Adrenal gland (tissue), 12 donors: ENCODE measurements around the gene CCNC. TPM values are rescaled to one million over a fixed set of nuclear protein-coding genes. Genes with fewer than 3 reads are reported as not detected.

ENCODE experiments used
- DNase-seq, 7 donors: peaks; one replicate each; pipeline ENCODE4 v3.0.0-alpha.2; 2019 to 2020
- H3K27ac ChIP-seq, 5 donors: fragments of 200-600 bp; sonication (generic) in 4 of 5; 1 replicate in 3 of 5; 2 replicates in 2 of 5; pipeline versions ENCODE4 v1.5.1 to v1.8.0; 2016 to 2020; ENCODE audit warnings: mild to moderate bottlenecking in 1 of 5
- H3K27me3 ChIP-seq: fragments of 200-600 bp; 2 replicates; pipeline ENCODE4 v1.8.0; 2021
- H3K36me3 ChIP-seq, 2 donors: fragments of 200-600 bp; replicated peaks in 1 of 2; 1 replicate in 1 of 2; 2 replicates in 1 of 2; pipeline versions ENCODE4 v1.5.1 to v1.8.0; 2018 to 2022
- H3K4me1 ChIP-seq, 2 donors: fragments of 200-600 bp; replicated peaks in 1 of 2; 1 replicate in 1 of 2; 2 replicates in 1 of 2; pipeline versions ENCODE4 v1.5.1 to v1.8.0; 2018 to 2021
- H3K4me3 ChIP-seq, 4 donors: fragments of 200-600 bp; sonication (generic) in 3 of 4; one replicate each; pipeline ENCODE4 v1.5.1; 2016 to 2018
- H3K9me3 ChIP-seq, 3 donors: fragments of 200-600 bp; sonication (generic) in 1 of 3; replicated peaks in 1 of 3; 1 replicate in 2 of 3; 2 replicates in 1 of 3; pipeline versions ENCODE4 v1.5.1 to v1.8.0; 2016 to 2021
- POLR2A ChIP-seq, 2 donors: fragments of 450-650 bp; IDR thresholded peaks; one replicate each; pipeline ENCODE4 v1.6.1; 2017; ENCODE audit warnings: antibody characterized with exemption in 2 of 2, mild to moderate bottlenecking in 2 of 2, moderate library complexity in 1 of 2
- WGBS, 4 donors: extraction: QIAGEN DNeasy Blood & Tissue Kit in 2 of 4; methylation state at CpG; one replicate each; pipeline versions ENCODE4 v1.1.5 to v1.1.7; 2013 to 2017; 5-methylcytosine and 5-hydroxymethylcytosine counted together
- intact Hi-C, 2 donors: fragments of 100-400 bp; cut with DNase I; formaldehyde crosslinking; loops; one replicate each; pipeline versions ENCODE4 v1.14.1 to v1.15.0; 2022 to 2023
- polyA plus RNA-seq, 3 donors: library from polyadenylated mRNA; stranded (reverse); fragments of 200-250 nt in 2 of 3; fragments of 350-450 nt in 1 of 3; fragmentation: Illumina TruSeq in 1 of 3; extraction: RNeasy Lipid Tissue Mini Kit (QIAGEN cat#74804) in 1 of 3; gene quantifications; one replicate each; pipeline ENCODE4 v1.2.3, GENCODE V29; 2013 to 2014
- total RNA-seq, 9 donors: library from RNA; depleted of rRNA in 4 of 9; stranded (reverse); fragments of >200 nt in 4 of 9; fragments of 120-200 nt in 1 of 9; fragmentation: NEBNext Ultra II Directional in 1 of 9; extraction: Animal tissue kit (Norgen Biotek cat#: 25700) in 1 of 9; gene quantifications; one replicate each; pipeline versions ENCODE4 v1.1.0 to v1.2.4, GENCODE V29; 2013 to 2023
- TF ChIP-seq, protein P1 (sequence below), 6 experiments: fragments of 450-650 bp in 4 of 6; fragments of 200-600 bp in 2 of 6; sonication (generic) in 1 of 6; IDR thresholded peaks; 1 replicate in 5 of 6; 2 replicates in 1 of 6; pipeline versions ENCODE4 v1.5.1 to v1.8.0; 2016 to 2021; ENCODE audit warnings: antibody characterized with exemption in 6 of 6, mild to moderate bottlenecking in 2 of 6, moderate library complexity in 1 of 6
- donor health status: healthy with polysubstance abuse.
- donor health status: Bipolar disorder and iron deficiency.
- donor health status: DM: yes; HTN: yes; CAD: no.
- donor health status: DM: no; HTN: no; CAD: no.
- donor health status: DM: no; HTN: no; CAD: no.
- donor health status: DM: yes; HTN: yes; CAD: no.

Gene CCNC
- total and polyA plus RNA-seq, 12 donors = 18.7 to 87.2 (median 54.4) TPM

DNA sequence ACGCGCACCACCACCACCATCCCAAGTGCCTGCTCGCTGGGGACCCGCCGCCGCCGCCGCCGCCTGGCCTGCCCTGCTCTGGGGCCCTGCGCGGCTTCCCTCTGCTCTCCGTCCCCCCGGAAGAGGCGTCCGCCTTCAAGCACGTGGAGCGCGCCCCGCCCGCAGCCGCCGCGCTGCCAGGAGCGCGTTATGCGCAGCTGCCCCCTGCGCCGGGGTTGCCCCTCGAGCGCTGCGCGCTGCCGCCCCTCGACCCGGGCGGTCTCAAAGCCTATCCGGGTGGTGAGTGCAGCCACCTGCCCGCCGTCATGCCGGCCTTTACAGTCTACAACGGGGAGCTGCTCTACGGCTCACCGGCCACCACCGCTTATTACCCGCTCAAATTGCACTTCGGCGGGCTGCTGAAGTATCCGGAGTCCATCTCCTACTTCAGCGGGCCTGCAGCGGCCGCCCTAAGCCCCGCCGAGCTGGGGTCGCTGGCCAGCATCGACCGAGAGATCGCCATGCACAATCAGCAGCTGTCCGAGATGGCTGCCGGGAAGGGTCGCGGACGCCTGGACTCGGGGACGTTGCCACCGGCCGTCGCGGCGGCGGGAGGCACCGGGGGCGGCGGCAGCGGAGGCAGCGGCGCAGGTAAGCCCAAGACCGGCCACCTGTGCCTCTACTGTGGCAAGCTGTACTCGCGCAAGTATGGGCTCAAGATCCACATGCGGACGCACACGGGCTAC is 45.4 kb upstream of the CCNC start:
- WGBS, 4 donors = 1 to 7% (median 1%) methylated on average over 22 to 82 of the region's 82 CpGs; no CpG with 5 or more reads in 1 of the 4 donors
- H3K27me3 ChIP-seq = peaks cover 91% of the 10 kb centered on the region
- no peak for TF ChIP-seq POLR2A (IDR thresholded peaks at IDR 0.05)
- TF ChIP-seq, protein P1, sequence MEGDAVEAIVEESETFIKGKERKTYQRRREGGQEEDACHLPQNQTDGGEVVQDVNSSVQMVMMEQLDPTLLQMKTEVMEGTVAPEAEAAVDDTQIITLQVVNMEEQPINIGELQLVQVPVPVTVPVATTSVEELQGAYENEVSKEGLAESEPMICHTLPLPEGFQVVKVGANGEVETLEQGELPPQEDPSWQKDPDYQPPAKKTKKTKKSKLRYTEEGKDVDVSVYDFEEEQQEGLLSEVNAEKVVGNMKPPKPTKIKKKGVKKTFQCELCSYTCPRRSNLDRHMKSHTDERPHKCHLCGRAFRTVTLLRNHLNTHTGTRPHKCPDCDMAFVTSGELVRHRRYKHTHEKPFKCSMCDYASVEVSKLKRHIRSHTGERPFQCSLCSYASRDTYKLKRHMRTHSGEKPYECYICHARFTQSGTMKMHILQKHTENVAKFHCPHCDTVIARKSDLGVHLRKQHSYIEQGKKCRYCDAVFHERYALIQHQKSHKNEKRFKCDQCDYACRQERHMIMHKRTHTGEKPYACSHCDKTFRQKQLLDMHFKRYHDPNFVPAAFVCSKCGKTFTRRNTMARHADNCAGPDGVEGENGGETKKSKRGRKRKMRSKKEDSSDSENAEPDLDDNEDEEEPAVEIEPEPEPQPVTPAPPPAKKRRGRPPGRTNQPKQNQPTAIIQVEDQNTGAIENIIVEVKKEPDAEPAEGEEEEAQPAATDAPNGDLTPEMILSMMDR (IDR thresholded peaks at IDR 0.05) = peak in 1 of 6 experiments; percentile 6
- H3K9me3 ChIP-seq = no peaks in the 10 kb centered on the region
- H3K4me1 ChIP-seq = peaks cover 13 to 18% of the 10 kb centered on the region in 2 donors
- H3K27ac ChIP-seq = no peak overlapping the region
- no peak for DNase-seq
- H3K36me3 ChIP-seq = no peaks in the 10 kb centered on the region
- peak overlapping the region in 2 of 4 donors; percentile 25 to 59 for H3K4me3 ChIP-seq
- intact Hi-C loops = no loop called here

DNA sequence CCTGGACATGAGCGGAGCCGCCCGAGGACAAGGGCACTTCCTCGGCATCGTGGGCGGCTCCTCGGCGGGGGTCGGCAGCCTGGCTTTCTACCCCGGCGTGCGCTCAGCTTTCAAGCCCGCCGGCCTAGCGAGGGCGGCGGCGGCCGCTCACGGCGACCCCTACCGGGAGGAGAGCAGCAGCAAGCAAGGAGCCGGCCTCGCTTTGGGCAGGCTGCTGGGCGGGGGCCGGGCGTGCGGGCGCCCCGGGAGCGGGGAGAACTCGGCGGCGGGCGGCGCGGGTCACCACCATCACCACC is 44.9 kb upstream of the CCNC start:
- intact Hi-C loops = no loop called here
- Histone ChIP-seq H3K9me3 (no peaks in the 10 kb centered on the region), H3K36me3 (no peaks in the 10 kb centered on the region), H3K4me3 (peak overlapping the region in 2 of 4 donors; percentile 25 to 59), H3K27ac (no peak overlapping the region), H3K27me3 (peaks cover 91% of the 10 kb centered on the region), H3K4me1 (peaks cover 13 to 18% of the 10 kb centered on the region in 2 donors)
- TF ChIP-seq POLR2A (IDR thresholded peaks at IDR 0.05) = no peak
- TF ChIP-seq, protein P1 (IDR thresholded peaks at IDR 0.05) = peak in 3 of 6 experiments; percentile 17 to 39 (median 28)
- peak in 1 of 7 donors; percentile 32 for DNase-seq
- 0 to 2% methylated on average over 33 to 37 of the region's 37 CpGs; no CpG with 5 or more reads in 2 of the 4 donors for WGBS, 4 donors

DNA sequence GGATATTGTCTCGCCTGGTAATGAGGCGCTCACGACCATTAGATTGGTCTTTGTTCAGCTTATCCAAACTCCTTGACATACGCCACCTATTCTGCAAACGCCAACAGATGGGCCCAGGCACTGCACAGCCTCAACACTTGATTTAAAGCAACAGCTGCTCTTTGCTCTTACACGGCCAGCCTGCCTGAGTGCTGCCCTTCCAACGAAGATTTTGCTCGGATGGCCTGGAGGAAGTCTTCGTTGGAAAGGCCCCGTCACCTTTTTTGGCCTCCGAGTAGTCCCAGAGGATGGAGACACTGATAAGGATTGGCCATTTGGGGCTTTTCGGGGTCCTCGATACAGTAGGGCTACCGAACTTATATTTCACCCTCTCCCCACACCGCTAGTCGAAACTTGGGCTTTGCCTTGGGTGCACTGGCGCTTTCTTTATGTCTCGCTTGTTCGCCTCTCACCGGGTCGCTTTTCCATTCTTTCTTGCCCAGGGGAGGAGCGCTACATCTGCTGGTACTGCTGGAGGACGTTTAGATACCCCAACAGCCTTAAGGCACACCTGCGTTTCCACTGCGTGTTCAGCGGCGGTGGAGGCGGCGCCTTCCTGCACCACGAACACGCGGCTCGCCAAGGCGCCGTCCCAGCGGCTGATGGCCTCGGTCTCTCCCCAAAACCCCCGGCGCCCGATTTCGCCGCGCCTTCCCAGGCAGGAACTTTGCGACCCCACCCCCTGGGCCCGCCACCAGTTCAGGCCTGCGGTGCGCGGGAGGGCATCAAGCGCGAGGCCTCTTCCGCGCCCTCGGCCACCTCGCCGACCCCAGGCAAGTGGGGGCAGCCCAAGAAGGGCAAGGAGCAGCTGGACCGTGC is 44.3 kb upstream of the CCNC start:
- DNase-seq = no peak
- TF ChIP-seq POLR2A (IDR thresholded peaks at IDR 0.05) = no peak
- TF ChIP-seq, protein P1 (IDR thresholded peaks at IDR 0.05) = no peak
- H3K4me1 ChIP-seq = peaks cover 13 to 18% of the 10 kb centered on the region in 2 donors
- peaks cover 91% of the 10 kb centered on the region for H3K27me3 ChIP-seq
- H3K9me3 ChIP-seq = no peaks in the 10 kb centered on the region
- intact Hi-C loops = no loop called here
- H3K36me3 ChIP-seq = no peaks in the 10 kb centered on the region
- H3K4me3 ChIP-seq = peak overlapping the region in 2 of 4 donors; percentile 25 to 59
- WGBS, 4 donors = 16 to 27% (median 21%) methylated on average over 21 to 56 of the region's 56 CpGs
- H3K27ac ChIP-seq = no peak overlapping the region

GRCh38 chr6:99611148-99611547 is 42.7 kb upstream of the CCNC start:
- 2 to 6% (median 3%) methylated on average over 3 of the region's 3 CpGs for WGBS, 4 donors
- no peak overlapping the region for H3K4me3 ChIP-seq
- H3K4me1 ChIP-seq = peaks cover 13 to 18% of the 10 kb centered on the region in 2 donors
- intact Hi-C loops = no loop called here
- no peak for DNase-seq
- H3K36me3 ChIP-seq = no peaks in the 10 kb centered on the region
- no peak for TF ChIP-seq POLR2A (IDR thresholded peaks at IDR 0.05)
- TF ChIP-seq, protein P1 (IDR thresholded peaks at IDR 0.05) = no peak
- H3K27me3 ChIP-seq = peaks cover 91% of the 10 kb centered on the region
- H3K9me3 ChIP-seq = no peaks in the 10 kb centered on the region
- no peak overlapping the region for H3K27ac ChIP-seq
